Activated CD8-positive, alpha-beta memory T cell treated with anti-CD3 and anti-CD28 coated beads, Interleukin-2, amount 50 U/mL, for 24 hours (primary cell): ENCODE measurements around the gene TANK.
A peak's percentile ranks its signal among the peaks of the same experiment; 100 is the strongest.
"Not testable (repeated sequence)": the region's sequence is repeated elsewhere in the genome, so short reads cannot be mapped to it uniquely, and the experiment has no call there.

Experiments
- DNase-seq: peaks from one replicate; pipeline ENCODE4 v3.0.0-alpha.2; 2020; ENCODE audit errors: extremely low read depth

TANK gene

DNA sequence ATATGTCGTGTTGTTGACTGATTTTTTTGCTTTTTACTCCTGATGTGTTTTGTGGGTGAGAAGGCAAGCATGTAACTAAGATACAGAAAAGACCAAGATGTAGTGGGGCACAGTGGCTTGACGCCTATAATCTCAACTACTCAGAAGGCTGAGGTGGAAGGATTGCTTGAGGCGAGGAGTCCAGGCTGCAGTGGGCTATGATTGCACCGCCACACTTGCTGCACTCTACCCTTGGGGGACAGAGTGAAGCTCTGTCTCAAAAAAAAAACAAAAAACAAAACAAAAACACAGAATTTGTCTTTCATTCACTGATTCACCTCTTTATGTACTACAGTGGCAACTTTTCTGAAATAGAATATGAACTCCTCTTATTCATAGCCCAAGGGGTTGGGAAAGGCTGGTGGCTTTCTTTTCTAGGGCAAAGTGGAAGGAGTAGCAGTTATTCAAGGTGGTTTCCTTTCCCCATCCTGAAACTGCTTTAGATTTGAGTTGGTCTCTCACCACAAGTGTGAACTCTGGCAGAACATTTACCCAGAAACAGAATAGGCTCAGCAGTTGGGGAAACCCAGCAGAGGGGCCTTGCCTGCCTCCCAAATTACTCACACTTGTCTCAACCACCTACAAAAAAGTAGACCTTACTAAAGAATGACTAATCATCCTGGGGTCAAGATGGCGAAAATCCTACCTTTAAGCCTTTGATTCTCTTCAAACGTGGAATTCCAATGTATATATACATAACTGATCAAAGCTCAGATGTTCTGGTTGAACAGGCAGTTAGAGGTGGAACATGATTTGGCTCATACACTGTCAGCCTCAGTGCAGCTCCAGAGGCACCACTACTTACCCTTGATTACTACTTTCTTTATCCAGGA, 6.5 kb downstream of the TANK start:
- peak; percentile 39 for DNase-seq

DNA sequence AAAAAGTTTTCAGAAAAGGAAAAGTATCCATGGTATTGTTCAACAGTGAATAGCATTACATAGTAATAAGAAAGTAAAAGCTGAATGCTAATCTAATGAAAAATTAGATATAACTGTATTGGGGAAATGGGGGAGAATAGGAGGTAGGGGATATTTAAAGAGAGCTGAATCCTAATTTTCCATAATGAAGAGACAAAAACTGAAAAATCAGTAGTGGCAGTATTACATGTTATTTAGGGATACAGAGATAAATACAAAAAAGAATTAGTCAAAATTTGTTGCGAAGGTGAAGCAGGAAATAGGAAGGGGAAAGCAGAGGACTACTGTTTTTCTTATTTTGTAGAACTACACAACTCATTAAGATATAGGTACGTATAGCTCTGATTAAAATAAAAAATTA, 9.1 kb downstream of the TANK start:
- DNase-seq, result no peak

DNA sequence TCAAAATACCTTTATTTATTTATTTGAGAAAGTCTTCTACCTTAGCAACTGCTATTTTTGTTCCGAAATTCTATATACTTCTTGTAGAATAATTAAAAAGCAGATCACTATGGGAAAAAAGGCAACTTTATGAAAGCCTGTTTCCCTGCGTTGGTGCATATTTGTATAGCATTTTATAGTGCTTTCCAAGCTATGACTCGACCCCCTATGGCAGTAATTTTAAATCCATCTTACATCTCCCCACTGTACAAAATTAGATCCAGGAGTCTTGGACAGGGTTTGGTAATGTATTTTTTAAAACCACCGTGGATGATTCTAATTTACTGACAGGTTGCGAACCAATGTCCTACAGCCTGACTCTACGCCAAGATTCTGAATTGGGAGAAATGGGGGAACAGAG, 10.1 kb downstream of the TANK start:
- no peak for DNase-seq

DNA sequence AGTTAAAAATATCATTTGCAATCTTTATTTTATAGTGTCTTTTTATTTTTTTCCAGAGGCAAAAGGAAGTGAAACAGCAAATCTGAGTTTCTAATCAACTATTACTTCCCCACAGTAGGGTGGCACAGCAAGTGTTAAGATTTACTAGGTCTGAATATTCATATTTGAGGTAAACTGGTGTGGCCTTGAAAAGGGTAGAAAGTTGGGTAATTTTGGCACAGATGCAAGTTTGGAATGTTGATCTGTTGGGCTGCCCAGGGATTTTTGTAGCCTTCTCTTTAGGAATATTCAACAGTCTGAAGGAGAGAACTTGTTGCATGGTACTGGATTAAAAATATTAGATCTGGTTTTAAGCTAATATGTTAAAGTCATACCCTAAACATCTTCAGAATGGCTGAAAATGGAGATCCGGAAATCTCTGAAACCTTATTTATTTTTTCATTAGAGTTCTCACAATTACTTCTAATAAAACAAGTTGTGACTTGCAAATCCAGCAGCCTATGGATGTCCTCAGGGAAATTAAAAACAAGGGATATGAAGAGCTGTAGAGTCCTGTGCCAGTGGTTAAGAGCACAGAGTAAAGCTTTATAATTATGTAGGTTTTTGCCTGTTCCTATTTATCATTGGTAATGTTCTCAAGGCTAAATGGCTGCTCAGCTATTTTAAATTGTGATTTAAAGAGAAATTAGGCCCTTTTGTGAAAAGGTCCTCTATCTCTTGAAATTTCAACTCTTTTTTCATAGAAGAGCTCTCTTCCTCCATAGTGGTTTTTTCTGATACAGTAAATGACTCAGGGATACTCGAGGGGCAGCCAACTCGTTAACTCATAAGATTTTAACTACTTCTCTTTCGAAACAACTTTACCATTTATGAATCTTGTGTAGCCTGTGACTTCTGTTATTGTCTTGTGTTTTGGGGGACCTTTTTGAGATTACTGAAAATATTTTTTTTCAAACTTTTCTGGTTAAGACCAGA, 11.0 kb downstream of the TANK start:
- no peak for DNase-seq

DNA sequence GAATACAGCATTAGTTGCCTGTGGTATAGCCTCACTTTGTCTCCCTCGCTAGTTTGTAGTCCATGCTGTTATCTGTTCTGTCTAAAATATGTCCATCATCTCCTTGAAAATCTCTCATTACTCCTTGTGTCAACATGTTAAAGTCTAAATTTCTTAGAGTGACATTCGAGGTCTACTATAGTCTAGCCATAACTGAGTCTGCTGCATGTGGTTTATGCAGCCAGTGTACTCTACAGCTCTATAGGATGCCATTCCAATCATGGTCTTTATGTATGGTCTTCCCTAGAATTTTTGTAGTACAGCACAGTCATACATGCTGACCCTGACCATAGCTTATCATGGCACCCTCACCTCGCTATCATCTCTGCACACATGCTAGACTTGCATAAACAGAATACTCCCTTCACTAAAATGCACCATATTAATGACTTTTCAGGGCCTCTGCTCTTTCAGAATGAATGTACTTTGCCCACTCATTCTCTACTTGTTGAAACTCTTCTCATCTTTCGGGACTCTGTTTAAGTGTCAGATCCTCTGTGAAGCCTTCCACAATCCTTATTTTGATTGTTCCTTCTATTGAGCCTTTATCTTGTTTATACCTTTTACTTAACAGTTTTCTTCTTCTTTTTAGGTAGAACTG, 12.8 kb downstream of the TANK start:
- no peak for DNase-seq

DNA sequence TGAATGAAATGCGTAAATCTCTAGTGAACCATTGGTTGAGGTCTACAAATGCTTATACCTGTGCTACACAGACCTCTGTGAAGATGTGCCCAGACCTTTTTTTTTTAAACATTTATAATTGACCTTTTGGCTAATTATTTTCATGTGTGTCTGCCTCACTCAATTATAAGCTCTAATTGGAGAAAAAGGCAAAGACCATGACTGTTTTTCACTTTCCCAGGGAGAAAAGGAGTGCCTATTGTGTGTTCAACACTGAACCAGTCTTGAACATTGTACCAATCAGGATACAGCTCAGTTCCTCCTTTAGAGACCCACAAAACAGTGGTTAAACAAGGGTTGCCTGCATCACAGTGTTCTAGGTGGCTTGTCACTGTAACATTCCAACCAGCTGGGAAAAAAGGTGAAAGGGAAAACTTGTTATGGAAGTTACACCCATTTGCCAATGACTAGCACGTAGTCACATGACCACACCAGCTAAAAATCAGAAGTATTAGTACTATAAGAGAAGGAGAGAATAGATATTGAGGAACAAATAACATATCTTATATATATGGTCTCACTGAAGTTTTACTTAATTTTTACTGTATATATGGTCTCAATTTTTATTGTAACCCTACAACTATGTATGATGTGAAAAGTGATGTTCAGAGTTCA, 13.4 kb downstream of the TANK start:
- DNase-seq, result no peak

DNA sequence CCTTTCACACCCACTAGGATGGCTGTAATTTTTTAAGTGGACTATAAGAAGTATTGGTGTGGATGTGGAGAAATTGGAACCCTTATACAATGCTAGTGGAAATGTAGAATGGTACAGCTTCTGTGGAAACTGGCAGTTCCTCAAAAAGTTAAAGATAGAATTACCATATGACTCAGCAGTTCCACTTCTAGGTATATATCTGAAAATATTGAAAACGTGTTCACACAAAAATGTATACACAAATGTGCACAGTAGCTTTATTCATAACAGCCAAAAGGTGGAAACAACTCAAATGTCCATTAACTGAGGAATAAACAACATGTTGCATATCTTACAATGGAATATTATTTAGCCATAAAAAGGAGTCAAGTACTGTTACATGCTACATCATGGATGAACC, 17.7 kb downstream of the TANK start:
- no peak for DNase-seq

DNA sequence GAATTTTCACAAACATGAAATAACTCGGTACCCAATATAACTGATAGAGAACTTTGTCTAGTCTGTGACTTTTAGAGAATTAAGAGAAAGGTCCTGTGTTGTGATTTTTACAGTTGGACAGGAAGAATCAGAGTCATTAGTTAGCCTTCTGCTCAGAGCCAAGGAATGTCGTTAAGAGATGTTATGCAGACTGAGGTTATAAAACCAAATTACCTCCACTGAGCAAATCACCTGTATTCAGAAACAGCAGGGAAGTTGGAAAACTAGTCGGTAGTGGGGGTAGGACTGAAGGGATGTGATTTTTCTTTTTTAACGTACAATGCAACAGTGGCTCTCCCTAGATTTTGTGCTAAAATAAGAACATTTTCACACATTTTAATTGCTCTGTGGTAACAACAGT, 18.5 kb downstream of the TANK start:
- DNase-seq, result no peak

DNA sequence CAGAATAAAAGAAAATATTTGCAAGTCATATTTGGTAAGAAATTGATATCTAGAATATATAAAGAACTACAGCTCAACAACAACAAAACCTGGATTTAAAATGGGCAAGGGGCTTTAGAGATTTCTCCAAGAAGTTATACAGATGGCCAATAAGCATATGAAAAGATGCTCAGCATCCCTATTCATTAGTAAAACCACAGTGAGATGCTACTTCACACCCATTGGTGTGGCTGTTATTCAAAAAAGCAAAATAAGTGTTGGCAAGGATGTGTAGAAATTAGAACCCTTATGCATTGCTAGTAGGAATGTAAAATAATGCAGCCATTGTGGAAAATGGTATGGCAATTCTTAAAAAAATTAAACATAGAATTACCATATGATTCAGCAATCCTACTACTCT, 29.8 kb downstream of the TANK start:
- no peak for DNase-seq

DNA sequence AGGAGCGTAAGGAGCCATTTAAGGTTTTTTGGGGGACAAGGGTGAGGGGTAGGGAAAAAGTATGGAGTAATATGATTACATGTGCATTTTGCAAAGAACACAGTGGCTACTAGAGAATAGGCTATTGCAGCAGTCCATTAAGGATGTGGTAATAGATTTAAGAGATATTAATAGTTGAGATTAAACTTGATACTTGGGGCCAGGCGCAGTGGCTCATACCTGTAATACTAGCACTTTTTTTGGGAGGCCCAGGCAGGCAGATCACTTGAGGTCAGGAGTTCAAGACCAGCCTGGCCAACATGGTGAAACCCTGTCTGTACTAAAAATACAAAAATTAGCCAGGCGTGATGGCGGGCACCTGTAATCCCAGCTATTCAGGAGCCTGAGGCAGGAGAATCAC, 35.4 kb downstream of the TANK start:
- DNase-seq, result not testable (repeated sequence)

DNA sequence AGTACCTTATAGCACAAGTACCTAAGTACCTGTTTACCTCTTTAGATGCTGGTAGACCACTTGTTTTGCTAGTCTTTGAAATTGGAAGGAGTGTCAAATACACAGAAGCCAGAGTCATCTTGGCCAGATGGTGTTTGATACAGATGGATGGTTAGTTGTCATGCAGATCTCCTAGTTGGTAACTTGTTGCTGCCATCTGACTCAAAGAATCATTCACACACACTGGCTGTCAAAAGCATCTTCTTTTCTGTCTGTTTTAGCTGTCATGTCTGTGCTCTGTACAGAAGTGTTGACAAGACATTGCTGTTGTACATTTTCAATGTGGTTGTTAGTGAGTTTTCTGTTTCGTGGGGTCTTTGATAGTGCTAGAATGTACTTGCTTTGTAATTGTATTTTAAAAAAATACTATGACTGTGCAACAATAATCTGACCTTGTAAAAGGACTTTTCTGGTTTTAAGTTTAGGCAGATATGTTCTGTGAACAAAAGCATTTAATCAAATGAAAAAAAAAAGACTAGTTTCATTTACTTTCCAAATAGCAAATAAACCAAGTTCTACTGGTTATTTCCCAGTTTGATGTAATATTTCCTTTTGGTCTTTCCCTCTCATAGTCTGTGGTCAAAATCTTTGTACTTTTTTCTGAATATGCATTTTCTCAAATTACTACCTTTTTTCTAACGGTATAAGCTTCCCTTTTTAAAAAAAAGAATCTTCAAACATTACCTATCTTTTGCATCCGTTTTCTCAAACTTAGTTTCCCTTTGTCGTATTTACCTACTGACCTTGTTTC, 39.9 kb downstream of the TANK start:
- DNase-seq, result no peak

DNA sequence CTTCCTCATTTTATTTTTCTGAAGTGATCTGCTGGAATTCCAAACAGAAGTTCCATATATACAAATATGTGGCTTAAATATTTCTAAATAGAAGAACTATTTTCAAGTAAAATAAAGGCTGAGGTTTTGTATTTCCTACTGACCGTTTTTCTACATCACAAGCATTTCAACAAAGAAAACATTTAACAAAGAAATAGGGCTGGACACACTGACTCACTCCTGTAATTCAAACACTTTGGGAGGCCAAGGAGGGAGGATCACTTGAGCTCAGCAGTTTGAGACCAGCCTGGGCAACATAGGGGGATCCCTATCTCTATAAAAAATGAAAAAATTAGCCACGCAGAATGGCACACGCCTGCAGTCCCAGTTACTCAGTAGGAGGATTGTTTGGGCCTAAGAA, 44.6 kb downstream of the TANK start:
- DNase-seq, result no peak

DNA sequence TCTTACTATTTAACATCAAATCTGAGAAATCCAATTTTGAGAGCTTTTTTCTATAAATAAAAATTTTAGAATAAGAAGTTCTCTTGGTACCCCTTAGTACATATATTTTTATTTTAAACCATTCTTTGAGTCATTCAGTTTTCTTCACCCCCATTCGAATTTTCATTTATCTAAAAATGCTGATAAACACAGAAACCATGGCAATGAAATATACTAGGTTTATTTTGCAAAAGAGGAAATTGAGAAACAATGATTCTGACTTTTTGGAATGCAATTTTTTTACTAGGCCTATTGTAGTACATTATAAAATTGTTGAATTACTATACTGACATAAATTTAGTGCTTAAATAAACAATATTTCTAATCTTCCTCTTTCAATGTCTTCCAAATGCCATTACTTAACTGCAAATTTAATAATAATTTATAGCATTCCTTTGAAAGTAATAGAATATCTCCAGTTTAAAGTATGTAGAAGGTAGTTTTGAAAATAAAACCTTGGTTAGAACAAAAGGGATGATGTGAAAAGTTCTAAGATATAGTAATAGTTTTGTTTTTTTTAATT, 46.3 kb downstream of the TANK start:
- no peak for DNase-seq

DNA sequence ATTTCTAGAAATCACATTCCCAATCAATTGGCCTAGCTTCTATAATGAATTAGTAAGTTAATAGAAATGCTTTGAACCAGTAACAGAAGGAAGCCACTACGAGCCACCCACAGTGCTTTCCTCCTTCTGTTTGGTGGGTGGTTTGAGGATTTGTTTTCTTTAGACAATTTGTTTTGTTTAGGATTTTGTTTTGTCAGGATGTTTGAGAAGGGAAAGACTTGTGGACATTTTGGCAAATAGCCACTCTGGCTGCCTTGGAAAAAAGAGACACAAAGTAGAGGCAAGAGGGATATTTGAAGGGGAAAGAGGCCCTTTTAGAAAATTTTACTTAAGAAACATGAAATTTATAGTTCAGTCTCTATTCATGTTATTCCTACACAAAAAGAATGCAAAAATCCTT, 47.7 kb downstream of the TANK start:
- no peak for DNase-seq

DNA sequence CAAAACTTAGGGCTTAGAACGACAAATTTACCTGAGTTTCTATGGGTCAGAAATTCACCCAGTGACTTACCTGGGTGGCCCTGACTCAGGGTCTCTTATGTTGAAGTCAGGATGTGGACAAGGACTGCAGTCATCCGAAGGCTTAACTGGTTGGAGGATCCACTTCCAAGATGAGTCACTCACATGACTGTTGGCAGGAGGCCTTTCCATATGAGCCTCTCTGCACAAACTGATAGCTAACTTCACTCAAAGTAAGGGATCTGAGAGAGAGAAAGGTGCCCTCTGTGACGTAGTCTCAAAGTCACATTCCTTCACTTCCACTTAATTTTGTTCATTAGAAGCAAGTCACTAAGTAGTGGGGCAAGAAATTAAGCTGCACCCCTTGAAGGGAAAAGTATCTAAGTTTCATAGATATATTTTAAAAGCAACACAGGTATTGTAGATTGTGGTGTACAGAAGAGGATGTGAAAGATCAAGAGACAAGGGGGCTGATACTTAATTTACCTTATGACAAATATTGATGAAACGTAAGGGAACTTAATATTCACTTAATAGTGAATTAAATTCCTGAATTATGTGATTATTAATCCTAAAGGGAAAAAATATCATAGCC, 48.4 kb downstream of the TANK start:
- DNase-seq, result no peak

DNA sequence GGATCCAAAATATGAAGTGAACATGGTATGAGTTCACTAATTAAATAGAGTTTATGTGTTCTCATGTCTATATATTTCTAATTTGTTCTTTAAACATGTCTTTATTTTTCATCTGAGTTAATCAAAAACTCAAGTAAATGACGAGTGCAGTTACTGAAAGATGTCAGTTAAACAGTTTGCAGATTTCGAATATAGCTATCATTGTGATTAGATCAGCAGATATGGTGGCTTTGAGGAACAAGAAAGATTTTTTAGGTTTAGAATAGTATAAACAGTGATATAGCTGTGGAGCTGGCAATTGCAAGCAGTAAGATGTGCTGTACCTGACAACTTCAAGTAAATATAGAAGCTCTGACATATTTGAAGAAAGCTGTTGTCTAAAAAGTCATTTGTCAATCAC, 49.7 kb downstream of the TANK start:
- no peak for DNase-seq

DNA sequence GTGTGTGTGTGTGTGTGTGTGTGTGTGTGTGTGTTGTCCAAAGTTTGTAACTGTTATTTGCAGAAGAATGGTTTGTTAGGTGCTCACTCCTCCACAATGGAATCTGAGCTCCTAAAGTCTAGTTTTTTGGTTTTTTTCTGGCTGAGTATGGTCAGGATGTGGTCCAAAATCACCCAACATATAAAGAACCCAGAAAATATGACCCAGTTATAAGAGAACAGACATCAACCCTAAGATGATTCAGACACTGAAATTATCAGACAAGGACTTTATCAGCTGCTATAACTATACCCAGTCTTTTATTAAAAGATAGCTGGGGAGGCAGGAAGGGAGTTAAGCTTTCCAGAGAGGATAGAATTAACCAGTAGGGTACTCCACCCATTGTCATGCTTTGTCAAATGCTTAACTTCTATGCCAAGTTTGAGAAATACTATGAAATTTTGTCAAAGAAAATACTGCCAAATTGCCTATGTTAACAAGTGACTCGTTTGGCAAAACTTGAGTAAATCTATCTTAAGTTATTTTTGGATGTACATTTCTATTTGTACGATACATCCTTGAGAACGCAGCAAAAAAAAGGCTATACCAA, 57.5 kb downstream of the TANK start:
- DNase-seq, result no peak

DNA sequence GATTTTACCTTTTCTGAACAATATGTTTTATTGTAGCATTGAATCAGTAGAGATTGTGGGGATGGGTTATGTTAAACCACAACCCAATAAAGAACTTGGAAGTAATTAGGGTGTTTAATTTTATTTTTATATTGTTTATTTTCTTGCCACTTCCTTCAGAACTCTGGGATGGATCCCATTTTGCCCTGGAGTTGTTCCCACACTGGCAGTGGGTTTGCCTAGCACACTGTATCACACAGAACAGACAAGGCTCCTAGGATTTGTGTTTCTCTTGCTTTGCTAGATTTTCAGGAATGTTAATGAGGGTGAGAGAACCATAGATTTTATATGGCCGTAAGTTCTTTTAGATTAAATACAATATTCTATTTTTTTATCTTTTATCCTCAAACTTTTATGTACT, 59.0 kb downstream of the TANK start:
- DNase-seq, result no peak

DNA sequence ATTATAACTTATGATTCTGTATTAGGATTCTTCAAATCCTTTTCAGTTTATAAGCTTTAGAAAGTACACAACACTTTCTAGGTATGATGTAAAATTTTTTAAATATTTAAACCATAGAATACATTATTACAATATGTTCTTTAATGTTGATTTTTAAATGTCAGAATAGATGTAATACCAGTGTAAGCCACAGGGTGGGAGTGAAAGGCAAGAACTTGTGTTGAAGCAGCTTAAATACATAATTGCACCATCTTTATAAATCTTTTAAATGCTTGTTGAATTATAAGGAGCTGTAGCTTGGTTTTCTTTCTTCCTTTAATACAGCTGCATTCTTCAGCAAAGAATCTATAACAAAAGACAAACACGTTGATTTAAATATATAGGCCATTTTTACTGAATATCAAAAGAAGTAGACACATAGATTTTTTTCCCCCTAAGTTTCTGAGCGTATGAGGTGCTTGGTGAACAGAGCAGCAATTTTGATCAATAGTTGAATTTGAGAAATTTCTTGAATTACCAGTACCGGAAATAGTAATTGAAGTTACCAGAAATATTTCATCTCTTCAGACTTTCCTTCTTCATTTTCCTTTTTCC, 63.0 kb downstream of the TANK start:
- DNase-seq, result no peak
